ENCODE measurements around the gene RNASE8.

RNASE8 gene

GRCh38 chr14:21053184-21054122 lies 4.2 kb upstream of the RNASE8 start:
- DNase-seq (ENCODE audit: low read depth) = no peak

GRCh38 chr14:21054123-21054767 lies 3.4 kb upstream of the RNASE8 start:
- no peak for DNase-seq (ENCODE audit: low read depth)

GRCh38 chr14:21054768-21055145 lies 2.9 kb upstream of the RNASE8 start:
- DNase-seq (ENCODE audit: low read depth) = no peak

- DNase-seq (ENCODE audit: low read depth) = no peak
These were observed 2.0 kb upstream of the RNASE8 start for GRCh38 chr14:21055432-21056117.

- DNase-seq (ENCODE audit: low read depth) = no peak
These were observed 980 bp upstream of the RNASE8 start for GRCh38 chr14:21056520-21057163.

GRCh38 chr14:21058903-21059302 lies 1.3 kb downstream of the RNASE8 start:
- no peak for DNase-seq (ENCODE audit: low read depth)

GRCh38 chr14:21059842-21060613 lies 2.4 kb downstream of the RNASE8 start:
- DNase-seq (ENCODE audit: low read depth) = no peak

- no peak for DNase-seq (ENCODE audit: low read depth)
These were observed 3.2 kb downstream of the RNASE8 start for GRCh38 chr14:21060614-21061346.

- no peak for DNase-seq (ENCODE audit: low read depth)
These were observed 3.7 kb downstream of the RNASE8 start for GRCh38 chr14:21061347-21061668.

GRCh38 chr14:21063479-21063878 lies 5.9 kb downstream of the RNASE8 start:
- no peak for DNase-seq (ENCODE audit: low read depth)

GRCh38 chr14:21066882-21067502 lies 9.4 kb downstream of the RNASE8 start:
- DNase-seq (ENCODE audit: low read depth) = no peak

- no peak for DNase-seq (ENCODE audit: low read depth)
These were observed 11.1 kb downstream of the RNASE8 start for GRCh38 chr14:21068521-21069387.

- no peak for DNase-seq (ENCODE audit: low read depth)
These were observed 11.9 kb downstream of the RNASE8 start for GRCh38 chr14:21069388-21070082.

GRCh38 chr14:21070083-21070609 lies 12.5 kb downstream of the RNASE8 start, which contains the start of gene ARHGEF40:
Gene ARHGEF40 (plus strand): TSS chr14:21070304. CDS start chr14:21070397, 93 bp downstream.
- DNase-seq (ENCODE audit: low read depth) = no peak

- DNase-seq (ENCODE audit: low read depth) = no peak
These were observed 13.1 kb downstream of the RNASE8 start for GRCh38 chr14:21070610-21071224.

- no peak for DNase-seq (ENCODE audit: low read depth)
These were observed 13.8 kb downstream of the RNASE8 start for GRCh38 chr14:21071225-21072030.

GRCh38 chr14:21072031-21072473 lies 14.4 kb downstream of the RNASE8 start:
- no peak for DNase-seq (ENCODE audit: low read depth)
